GM12878 (cell line): ENCODE results near the gene TPD52L2. TPM values are rescaled to one million over a fixed set of nuclear protein-coding genes. Genes with fewer than 3 reads are reported as not detected.

Source experiments
- ATAC-seq: fragments of 200-7000 bp; cut with Tn5 transposase; 3 replicates; pipeline ENCODE4 v1.9.1; 2020; ENCODE audit warnings: mild to moderate bottlenecking, moderate library complexity
- BruUV-seq: library from RNA; stranded (reverse); fragments of 400-500 nt; replicated peaks from 2 replicates; lab custom pipeline; 2021; lab: Mats Ljungman, UMichigan
- CTCF ChIA-PET: fragments of 300-600 bp; sonication (Branson Sonifier 250); formaldehyde crosslinking; extraction: SDS; loops from one replicate; lab custom pipeline; 2021; ENCODE audit warnings: inconsistent platforms; lab: Yijun Ruan, JAX
- POLR2A ChIA-PET: fragments of 350-600 bp; formaldehyde crosslinking; extraction: SDS; loops from one replicate; lab custom pipeline; 2021; ENCODE audit warnings: inconsistent platforms; lab: Charles Lee
- RAD21 ChIA-PET: fragments of 300-600 bp; sonication (Branson Sonifier 250); formaldehyde crosslinking; loops from one replicate; lab custom pipeline; 2023; ENCODE audit warnings: antibody characterized with exemption; ENCODE audit not compliant: unreplicated experiment; lab: Charles Lee
- SMC1A ChIA-PET: fragments of 300-600 bp; sonication (Branson Sonifier 250); formaldehyde crosslinking; loops from one replicate; lab custom pipeline; 2023; ENCODE audit not compliant: unreplicated experiment, uncharacterized antibody; lab: Charles Lee
- DNase-seq: peaks from one replicate; pipeline ENCODE4 v3.0.0-alpha.2; 2011; ENCODE audit warnings: low read depth, low spot score
- FAIRE-seq: peaks from 3 replicates; lab custom pipeline; 2011; peaks lifted over from hg19 to GRCh38; lab: Jason Lieb, UNC
- H2AFZ ChIP-seq: 2 replicates; pipeline ENCODE4 v1.6.0; 2011; ENCODE audit warnings: low read depth, low read length, control low read depth; ENCODE audit not compliant: control insufficient read depth
- H3K27ac ChIP-seq: 2 replicates; pipeline ENCODE4 v1.5.1; 2011; ENCODE audit warnings: control low read depth; ENCODE audit not compliant: control insufficient read depth, insufficient read depth
- H3K27me3 ChIP-seq, 2 experiments: replicated peaks in 1 of 2; 2 replicates each; pipeline versions ENCODE4 v1.6.0 to v1.6.1; 2011; ENCODE audit warnings: low read length in 1 of 2; ENCODE audit not compliant: control insufficient read depth in 2 of 2, insufficient read depth in 2 of 2
- H3K36me3 ChIP-seq, 2 experiments: 2 replicates each; pipeline ENCODE4 v1.5.1; 2011; ENCODE audit warnings: low read length in 1 of 2; ENCODE audit not compliant: control insufficient read depth in 2 of 2, insufficient read depth in 2 of 2
- H3K4me1 ChIP-seq: 2 replicates; pipeline ENCODE4 v1.6.1; 2011; ENCODE audit warnings: mild to moderate bottlenecking, low read length, moderate library complexity, mixed read lengths; ENCODE audit not compliant: control insufficient read depth, insufficient read depth
- H3K4me2 ChIP-seq: 2 replicates; pipeline ENCODE4 v1.6.0; 2011; ENCODE audit warnings: control low read depth; ENCODE audit not compliant: control insufficient read depth, insufficient read depth
- H3K4me3 ChIP-seq: fragments of 200-600 bp; sonication (generic); 2 replicates; pipeline ENCODE4 v1.5.1; 2016
- H3K79me2 ChIP-seq: 2 replicates; pipeline ENCODE4 v1.6.0; 2011; ENCODE audit warnings: low read length; ENCODE audit not compliant: control insufficient read depth, insufficient read depth
- H3K9ac ChIP-seq: 2 replicates; pipeline ENCODE4 v1.8.0; 2011; ENCODE audit warnings: low read length, control low read depth, mixed read lengths; ENCODE audit not compliant: control insufficient read depth, insufficient read depth
- H3K9me3 ChIP-seq: replicated peaks from 3 replicates; pipeline ENCODE4 v1.5.1; 2011; ENCODE audit warnings: mild to moderate bottlenecking, low read length; ENCODE audit not compliant: control insufficient read depth, insufficient read depth
- H4K20me1 ChIP-seq: 2 replicates; pipeline ENCODE4 v1.6.0; 2011; ENCODE audit not compliant: control insufficient read depth, insufficient read depth
- BACH1 ChIP-seq: fragments of 450-650 bp; IDR thresholded peaks from 2 replicates; pipeline ENCODE4 v1.6.1; 2017; ENCODE audit warnings: mild to moderate bottlenecking, borderline replicate concordance
- CHD2 ChIP-seq: IDR thresholded peaks from 2 replicates; pipeline ENCODE4 v1.6.1; 2011; ENCODE audit warnings: low read depth, low read length, improper control_type of control experiment, borderline replicate concordance
- ESRRA ChIP-seq: IDR thresholded peaks from 2 replicates; pipeline ENCODE4 v1.6.1; 2012; ENCODE audit warnings: mild to moderate bottlenecking, low read length, improper control_type of control experiment
- FOS ChIP-seq: IDR thresholded peaks from 3 replicates; pipeline ENCODE4 v1.6.1; 2011; ENCODE audit warnings: borderline replicate concordance; ENCODE audit not compliant: insufficient read length; ENCODE audit errors: extremely low read depth
- NR2C2 ChIP-seq: IDR thresholded peaks from 2 replicates; pipeline ENCODE4 v1.6.1; 2011; ENCODE audit warnings: borderline replicate concordance, low read depth; ENCODE audit not compliant: control insufficient read depth, insufficient read length
- SIN3A ChIP-seq: IDR thresholded peaks from 2 replicates; pipeline ENCODE4 v1.6.1; 2012; ENCODE audit warnings: low read depth, low read length, improper control_type of control experiment
- SIX5 ChIP-seq: IDR thresholded peaks from 2 replicates; pipeline ENCODE4 v1.6.1; 2011; ENCODE audit warnings: mild to moderate bottlenecking, low read depth, low read length, moderate library complexity; ENCODE audit not compliant: severe bottlenecking
- SREBF1 ChIP-seq: IDR thresholded peaks from 2 replicates; pipeline ENCODE4 v1.6.1; 2012; ENCODE audit warnings: mild to moderate bottlenecking, low read length
- TCF7 ChIP-seq: IDR thresholded peaks from 2 replicates; pipeline ENCODE4 v1.6.1; 2014; ENCODE audit warnings: antibody characterized with exemption, borderline replicate concordance
- ZZZ3 ChIP-seq: IDR thresholded peaks from 2 replicates; pipeline ENCODE4 v1.6.1; 2011; ENCODE audit warnings: low read depth; ENCODE audit not compliant: control insufficient read depth, insufficient read length
- WGBS: methylation state at CpG from one replicate; pipeline ENCODE4 v1.1.6; 2016; ENCODE audit warnings: low lambda C conversion rate; ENCODE audit not compliant: insufficient replicate concordance, insufficient coverage; ENCODE audit errors: missing lambda C conversion rate; 5-methylcytosine and 5-hydroxymethylcytosine counted together
- in situ Hi-C: fragments of 300-500 bp; cut with MboI; formaldehyde crosslinking; loops from 9 replicates; pipeline ENCODE4 v1.14.3; 2018; ENCODE audit warnings: mixed read lengths
- intact Hi-C: fragments of 100-400 bp; cut with micrococcal nuclease; formaldehyde crosslinking; loops from one replicate; pipeline ENCODE4 v1.14.2; 2022; ENCODE audit not compliant: unreplicated experiment
- polyA plus RNA-seq, 11 experiments: library from polyadenylated mRNA; depleted of rRNA in 4 of 11; unstranded in 6 of 11; stranded (reverse) in 5 of 11; fragments of >200 nt; fragmentation: Nextera tagmentation in 4 of 11; fragmentation: Illumina TruSeq in 1 of 11; extraction: Ambion mirVana in 4 of 11; extraction: Trizol in 1 of 11; gene quantifications; 1 replicate in 1 of 11; 2 replicates in 10 of 11; pipeline versions ENCODE4 v1.2.1 to v1.2.3, GENCODE V29; 2011 to 2016; ENCODE audit warnings: inconsistent platforms in 2 of 11, missing spikeins in 2 of 11, low read depth in 1 of 11
- total RNA-seq, 4 experiments: library from RNA; depleted of rRNA in 3 of 4; stranded (reverse); fragments of >200 nt in 3 of 4; fragmentation: Illumina TruSeq in 1 of 4; extraction: Trizol in 1 of 4; gene quantifications; 2 replicates each; pipeline versions ENCODE4 v1.2.1 to v1.2.3, GENCODE V29; 2013 to 2021
- TF ChIP-seq, protein P1 (sequence below): fragments of 450-650 bp; formaldehyde crosslinking; IDR thresholded peaks from 2 replicates; pipeline ENCODE4 v1.5.0; 2022; ENCODE audit warnings: mild to moderate bottlenecking, missing genetic modification characterization
- TF ChIP-seq, protein P2 (sequence below): fragments of 450-650 bp; IDR thresholded peaks from 2 replicates; pipeline ENCODE4 v1.6.1; 2017; ENCODE audit warnings: mild to moderate bottlenecking, moderate library complexity
- TF ChIP-seq, protein P3 (sequence below): fragments of 450-650 bp; IDR thresholded peaks from 2 replicates; pipeline ENCODE4 v1.6.1; 2017; ENCODE audit warnings: low read depth, mild to moderate bottlenecking, moderate library complexity

TPD52L2 gene
- total and polyA plus RNA-seq, 10 of the 15 experiments (the other 5 are each of a cell fraction or from before 2014, with no cell fraction given): 1.6 to 71.0 (median 46.3) TPM

DNA sequence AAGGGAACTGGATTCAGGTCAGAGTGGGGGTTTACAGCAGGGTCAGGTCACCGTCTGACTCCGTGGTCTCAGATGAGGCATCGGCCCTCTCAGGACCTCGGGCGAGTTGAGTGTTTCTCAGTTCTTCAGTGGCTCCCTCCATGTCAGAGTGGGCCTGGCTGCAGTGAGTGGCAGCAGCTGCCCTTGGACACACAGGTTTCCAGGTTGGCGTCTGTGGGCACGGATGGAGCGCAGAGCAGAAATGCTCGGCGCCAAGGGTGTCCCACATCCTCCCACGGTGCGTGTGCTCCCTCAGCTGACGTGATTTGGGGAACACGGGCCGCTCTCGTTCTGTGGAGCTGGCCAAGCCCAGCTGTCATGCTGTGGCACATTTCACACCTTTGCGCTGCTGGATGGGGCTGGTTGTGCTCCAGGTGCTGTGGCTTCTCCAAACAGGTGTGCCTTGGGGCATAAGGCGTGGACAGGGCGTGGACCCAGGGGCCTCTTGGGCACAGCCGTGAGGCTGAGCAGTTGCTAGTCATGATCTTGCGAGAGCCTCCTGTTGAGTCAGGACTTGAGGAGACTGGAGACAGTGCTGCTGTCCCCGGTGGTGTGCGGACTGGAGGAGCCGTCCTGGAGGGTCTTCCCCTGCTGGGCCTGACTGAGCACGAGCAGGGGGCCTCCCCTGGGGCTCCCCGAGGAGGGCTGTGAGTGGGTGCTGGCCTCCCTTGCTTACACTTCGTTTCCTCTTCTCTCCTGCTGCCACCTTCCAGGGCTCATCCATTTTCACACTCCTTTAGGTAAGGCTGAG, 20.4 kb downstream of the TPD52L2 start (continued):
- TF ChIP-seq ESRRA (no peak), NR2C2 (no peak), BACH1 (no peak), FOS (no peak)

DNA sequence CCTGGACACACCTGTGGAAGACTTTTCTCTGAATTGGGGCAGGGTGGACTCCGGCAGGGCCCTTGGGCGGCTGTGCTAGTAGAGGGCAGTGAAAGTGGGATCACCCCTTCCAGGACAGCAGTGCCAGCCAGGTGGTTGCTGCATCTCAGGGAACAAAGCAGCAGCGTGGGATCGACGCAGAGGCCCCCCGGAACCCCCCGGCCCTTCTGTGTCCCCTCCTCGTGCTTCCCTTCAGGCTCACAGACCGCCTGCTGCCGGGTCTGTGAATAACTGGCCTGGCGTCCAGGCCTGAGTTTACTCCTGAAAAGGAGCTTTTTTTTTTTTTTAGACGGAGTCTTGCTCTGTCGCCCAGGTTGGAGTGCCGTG, 21.0 kb downstream of the TPD52L2 start:
- no peaks in the 10 kb centered on the region for H4K20me1 ChIP-seq
- TF ChIP-seq, protein P1, sequence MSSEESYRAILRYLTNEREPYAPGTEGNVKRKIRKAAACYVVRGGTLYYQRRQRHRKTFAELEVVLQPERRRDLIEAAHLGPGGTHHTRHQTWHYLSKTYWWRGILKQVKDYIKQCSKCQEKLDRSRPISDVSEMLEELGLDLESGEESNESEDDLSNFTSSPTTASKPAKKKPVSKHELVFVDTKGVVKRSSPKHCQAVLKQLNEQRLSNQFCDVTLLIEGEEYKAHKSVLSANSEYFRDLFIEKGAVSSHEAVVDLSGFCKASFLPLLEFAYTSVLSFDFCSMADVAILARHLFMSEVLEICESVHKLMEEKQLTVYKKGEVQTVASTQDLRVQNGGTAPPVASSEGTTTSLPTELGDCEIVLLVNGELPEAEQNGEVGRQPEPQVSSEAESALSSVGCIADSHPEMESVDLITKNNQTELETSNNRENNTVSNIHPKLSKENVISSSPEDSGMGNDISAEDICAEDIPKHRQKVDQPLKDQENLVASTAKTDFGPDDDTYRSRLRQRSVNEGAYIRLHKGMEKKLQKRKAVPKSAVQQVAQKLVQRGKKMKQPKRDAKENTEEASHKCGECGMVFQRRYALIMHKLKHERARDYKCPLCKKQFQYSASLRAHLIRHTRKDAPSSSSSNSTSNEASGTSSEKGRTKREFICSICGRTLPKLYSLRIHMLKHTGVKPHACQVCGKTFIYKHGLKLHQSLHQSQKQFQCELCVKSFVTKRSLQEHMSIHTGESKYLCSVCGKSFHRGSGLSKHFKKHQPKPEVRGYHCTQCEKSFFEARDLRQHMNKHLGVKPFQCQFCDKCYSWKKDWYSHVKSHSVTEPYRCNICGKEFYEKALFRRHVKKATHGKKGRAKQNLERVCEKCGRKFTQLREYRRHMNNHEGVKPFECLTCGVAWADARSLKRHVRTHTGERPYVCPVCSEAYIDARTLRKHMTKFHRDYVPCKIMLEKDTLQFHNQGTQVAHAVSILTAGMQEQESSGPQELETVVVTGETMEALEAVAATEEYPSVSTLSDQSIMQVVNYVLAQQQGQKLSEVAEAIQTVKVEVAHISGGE (CRISPR knock-in tag): no peak
- TF ChIP-seq ZZZ3 (no peak), SIN3A (no peak), CHD2 (no peak), TCF7 (no peak), SREBF1 (no peak), SIX5 (no peak)
- TF ChIP-seq, protein P2, sequence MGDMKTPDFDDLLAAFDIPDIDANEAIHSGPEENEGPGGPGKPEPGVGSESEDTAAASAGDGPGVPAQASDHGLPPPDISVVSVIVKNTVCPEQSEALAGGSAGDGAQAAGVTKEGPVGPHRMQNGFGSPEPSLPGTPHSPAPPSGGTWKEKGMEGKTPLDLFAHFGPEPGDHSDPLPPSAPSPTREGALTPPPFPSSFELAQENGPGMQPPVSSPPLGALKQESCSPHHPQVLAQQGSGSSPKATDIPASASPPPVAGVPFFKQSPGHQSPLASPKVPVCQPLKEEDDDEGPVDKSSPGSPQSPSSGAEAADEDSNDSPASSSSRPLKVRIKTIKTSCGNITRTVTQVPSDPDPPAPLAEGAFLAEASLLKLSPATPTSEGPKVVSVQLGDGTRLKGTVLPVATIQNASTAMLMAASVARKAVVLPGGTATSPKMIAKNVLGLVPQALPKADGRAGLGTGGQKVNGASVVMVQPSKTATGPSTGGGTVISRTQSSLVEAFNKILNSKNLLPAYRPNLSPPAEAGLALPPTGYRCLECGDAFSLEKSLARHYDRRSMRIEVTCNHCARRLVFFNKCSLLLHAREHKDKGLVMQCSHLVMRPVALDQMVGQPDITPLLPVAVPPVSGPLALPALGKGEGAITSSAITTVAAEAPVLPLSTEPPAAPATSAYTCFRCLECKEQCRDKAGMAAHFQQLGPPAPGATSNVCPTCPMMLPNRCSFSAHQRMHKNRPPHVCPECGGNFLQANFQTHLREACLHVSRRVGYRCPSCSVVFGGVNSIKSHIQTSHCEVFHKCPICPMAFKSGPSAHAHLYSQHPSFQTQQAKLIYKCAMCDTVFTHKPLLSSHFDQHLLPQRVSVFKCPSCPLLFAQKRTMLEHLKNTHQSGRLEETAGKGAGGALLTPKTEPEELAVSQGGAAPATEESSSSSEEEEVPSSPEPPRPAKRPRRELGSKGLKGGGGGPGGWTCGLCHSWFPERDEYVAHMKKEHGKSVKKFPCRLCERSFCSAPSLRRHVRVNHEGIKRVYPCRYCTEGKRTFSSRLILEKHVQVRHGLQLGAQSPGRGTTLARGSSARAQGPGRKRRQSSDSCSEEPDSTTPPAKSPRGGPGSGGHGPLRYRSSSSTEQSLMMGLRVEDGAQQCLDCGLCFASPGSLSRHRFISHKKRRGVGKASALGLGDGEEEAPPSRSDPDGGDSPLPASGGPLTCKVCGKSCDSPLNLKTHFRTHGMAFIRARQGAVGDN: no peak
- TF ChIP-seq, protein P3, sequence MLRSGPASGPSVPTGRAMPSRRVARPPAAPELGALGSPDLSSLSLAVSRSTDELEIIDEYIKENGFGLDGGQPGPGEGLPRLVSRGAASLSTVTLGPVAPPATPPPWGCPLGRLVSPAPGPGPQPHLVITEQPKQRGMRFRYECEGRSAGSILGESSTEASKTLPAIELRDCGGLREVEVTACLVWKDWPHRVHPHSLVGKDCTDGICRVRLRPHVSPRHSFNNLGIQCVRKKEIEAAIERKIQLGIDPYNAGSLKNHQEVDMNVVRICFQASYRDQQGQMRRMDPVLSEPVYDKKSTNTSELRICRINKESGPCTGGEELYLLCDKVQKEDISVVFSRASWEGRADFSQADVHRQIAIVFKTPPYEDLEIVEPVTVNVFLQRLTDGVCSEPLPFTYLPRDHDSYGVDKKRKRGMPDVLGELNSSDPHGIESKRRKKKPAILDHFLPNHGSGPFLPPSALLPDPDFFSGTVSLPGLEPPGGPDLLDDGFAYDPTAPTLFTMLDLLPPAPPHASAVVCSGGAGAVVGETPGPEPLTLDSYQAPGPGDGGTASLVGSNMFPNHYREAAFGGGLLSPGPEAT: no peak

More for the DNA sequence above, 21.0 kb downstream of the TPD52L2 start:
- ChIA-PET CTCF (no interaction called here), RAD21 (no interaction called here), SMC1A (no interaction called here), POLR2A (no interaction called here)
- intact Hi-C loops (no loop called here), in situ Hi-C loops (no loop called here)
- no peak overlapping the region for H3K4me2 ChIP-seq
- 0 out of 2 replicates have a peak, but pooled peaks cover 3% of the 10 kb centered on the region for H3K4me1 ChIP-seq
- no TSS peak for BruUV-seq
- 97% methylated on average over 10 of the region's 14 CpGs for WGBS
- peaks cover 15 to 38% of the 10 kb centered on the region in 2 experiments for H3K36me3 ChIP-seq
- H3K27me3 ChIP-seq: no peaks in the 10 kb centered on the region
- H3K27ac ChIP-seq: no peak overlapping the region
- FAIRE-seq (no peak), DNase-seq (no peak), ATAC-seq (no peak)
- no peaks in the 10 kb centered on the region for H3K9me3 ChIP-seq
- no peak overlapping the region for H2AFZ ChIP-seq
- no peaks in the 10 kb centered on the region for H3K79me2 ChIP-seq
- no peak overlapping the region for H3K4me3 ChIP-seq
- H3K9ac ChIP-seq: no peak overlapping the region
